GM21526 (cell line): ENCODE data around the gene ARID3C.

Experiments used
- ATAC-seq: cut with Tn5 transposase; IDR thresholded peaks from one replicate; pipeline ENCODE4 v1.9.1; 2021; ENCODE audit warnings: moderate library complexity; ENCODE audit not compliant: unreplicated experiment, low FRiP score

ARID3C gene

GRCh38 chr9:34630402-34631154 lies 1.7 kb upstream of the ARID3C start:
- ATAC-seq = no peak

- ATAC-seq = no peak
These were observed 584 bp upstream of the ARID3C start for GRCh38 chr9:34629491-34629808.

GRCh38 chr9:34627716-34628655 lies 880 bp downstream of the ARID3C start:
- ATAC-seq = no peak

GRCh38 chr9:34625186-34625486 lies 3.7 kb downstream of the ARID3C start:
- ATAC-seq = no peak

- no peak for ATAC-seq
These were observed 4.2 kb downstream of the ARID3C start for GRCh38 chr9:34624475-34625185.

- no peak for ATAC-seq
These were observed 5.3 kb downstream of the ARID3C start for GRCh38 chr9:34623374-34624235.

GRCh38 chr9:34620061-34620994 lies 8.5 kb downstream of the ARID3C start, which contains the start of gene DCTN3:
Gene DCTN3, minus strand, starts transcription at chr9:34620495. Its CDS starts 31 bp downstream, at chr9:34620464.
- peak; percentile 94 for ATAC-seq

GRCh38 chr9:34615132-34615531 lies 13.7 kb downstream of the ARID3C start:
- ATAC-seq = no peak

- ATAC-seq = no peak
These were observed 16.0 kb downstream of the ARID3C start for GRCh38 chr9:34612788-34613390.

- ATAC-seq = peak; percentile 76
These were observed 16.8 kb downstream of the ARID3C start, which contains the start of gene RPP25L for GRCh38 chr9:34611811-34612787. Gene RPP25L, minus strand, starts transcription at chr9:34612097. Its CDS starts 801 bp downstream, at chr9:34611296.

- ATAC-seq = peak; percentile 5
These were observed 17.5 kb downstream of the ARID3C start for GRCh38 chr9:34611251-34611810.

GRCh38 chr9:34610434-34611206 lies 18.2 kb downstream of the ARID3C start:
- ATAC-seq = no peak

- ATAC-seq = no peak
These were observed 21.5 kb downstream of the ARID3C start for GRCh38 chr9:34607331-34607730.

GRCh38 chr9:34606905-34607304 lies 22.0 kb downstream of the ARID3C start:
- ATAC-seq = no peak

GRCh38 chr9:34606190-34606589 lies 22.7 kb downstream of the ARID3C start:
- no peak for ATAC-seq

- ATAC-seq = no peak
These were observed 25.1 kb downstream of the ARID3C start for GRCh38 chr9:34603610-34604231.
